ENCODE data around the gene JAK3.

DNA sequence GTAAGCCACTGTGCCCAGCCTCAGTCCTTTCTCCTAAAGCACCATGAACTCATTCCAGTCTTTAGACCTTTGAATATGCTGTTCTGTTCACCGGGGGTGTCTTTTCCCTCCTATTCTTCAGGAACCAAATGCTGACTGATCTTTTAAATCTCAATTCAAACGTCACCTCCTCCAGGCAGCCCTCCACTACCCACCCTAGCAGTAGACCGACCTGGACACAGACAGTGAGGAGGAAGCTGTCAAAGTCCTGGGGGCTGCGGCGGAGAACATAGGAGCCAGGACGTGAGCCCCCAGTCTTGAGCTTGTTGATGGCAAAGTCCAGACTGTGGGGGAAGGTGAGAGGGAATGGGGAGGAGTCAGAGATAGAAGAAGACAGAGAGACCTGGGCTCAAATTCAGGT is 7.8 kb downstream of the JAK3 start:
- TF ChIP-seq CTCF (IDR thresholded peaks at IDR 0.05) (no peak), POLR2A (IDR thresholded peaks at IDR 0.05) (no peak)
